ENCODE results near the gene ZNF592.

The ZNF592 gene

DNA sequence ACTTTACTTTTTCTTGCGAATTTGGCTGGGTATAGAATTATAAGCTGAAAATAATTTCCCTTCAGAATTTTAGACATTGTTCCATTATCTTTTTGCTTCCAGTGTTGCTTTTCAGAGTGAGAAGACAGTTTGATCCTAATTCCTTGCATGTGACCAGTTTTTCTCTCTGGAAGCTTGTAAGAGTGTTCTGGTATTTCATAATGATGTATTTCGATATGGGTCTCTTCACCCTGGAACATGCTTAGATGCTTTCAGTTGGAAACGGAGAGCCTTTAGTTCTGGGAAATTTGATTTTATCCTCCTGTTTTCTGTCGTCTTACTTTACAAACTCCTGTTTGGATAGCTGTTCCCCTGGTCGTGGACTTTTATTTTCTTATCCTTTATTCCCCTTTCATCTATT is 82.6 kb downstream of the ZNF592 start:
- Histone ChIP-seq H3K4me3 (no peak overlapping the region), H3K4me2 (no peak overlapping the region), H3K9ac (no peak overlapping the region), H3K4me1 (no peaks in the 10 kb centered on the region), H3K9me3 (no peaks in the 10 kb centered on the region), H3K27me3 (no peaks in the 10 kb centered on the region), H3K36me3 (no peaks in the 10 kb centered on the region), H3K27ac (no peak overlapping the region), H4K20me1 (no peaks in the 10 kb centered on the region)
- no peak for TF ChIP-seq Cebpa-rat (IDR thresholded peaks at IDR 0.05)

DNA sequence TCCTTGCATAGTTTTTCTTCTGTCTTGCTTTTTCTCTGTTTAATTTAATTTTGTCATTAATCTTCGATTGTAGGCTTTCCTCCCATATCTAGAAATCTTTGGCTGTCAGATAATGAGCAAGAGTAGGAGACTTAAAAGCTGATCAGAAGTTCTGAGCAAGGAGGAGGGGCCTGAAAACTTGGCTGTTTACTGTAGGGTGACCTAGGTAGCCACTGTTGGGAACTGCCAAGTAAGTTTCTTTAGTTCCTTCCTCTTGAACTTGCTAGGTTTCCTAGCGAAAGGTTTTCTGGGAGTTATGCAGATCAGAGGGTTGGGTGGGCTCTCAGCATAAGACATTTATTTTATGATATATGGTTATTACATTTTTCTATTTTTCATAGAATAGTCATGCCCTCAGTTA is 83.2 kb downstream of the ZNF592 start:
- Histone ChIP-seq H4K20me1 (no peaks in the 10 kb centered on the region), H3K4me3 (no peak overlapping the region), H3K36me3 (no peaks in the 10 kb centered on the region), H3K9me3 (no peaks in the 10 kb centered on the region), H3K27me3 (no peaks in the 10 kb centered on the region), H3K4me1 (no peaks in the 10 kb centered on the region), H3K27ac (no peak overlapping the region), H3K9ac (no peak overlapping the region), H3K4me2 (no peak overlapping the region)
- TF ChIP-seq Cebpa-rat (IDR thresholded peaks at IDR 0.05) = no peak

DNA sequence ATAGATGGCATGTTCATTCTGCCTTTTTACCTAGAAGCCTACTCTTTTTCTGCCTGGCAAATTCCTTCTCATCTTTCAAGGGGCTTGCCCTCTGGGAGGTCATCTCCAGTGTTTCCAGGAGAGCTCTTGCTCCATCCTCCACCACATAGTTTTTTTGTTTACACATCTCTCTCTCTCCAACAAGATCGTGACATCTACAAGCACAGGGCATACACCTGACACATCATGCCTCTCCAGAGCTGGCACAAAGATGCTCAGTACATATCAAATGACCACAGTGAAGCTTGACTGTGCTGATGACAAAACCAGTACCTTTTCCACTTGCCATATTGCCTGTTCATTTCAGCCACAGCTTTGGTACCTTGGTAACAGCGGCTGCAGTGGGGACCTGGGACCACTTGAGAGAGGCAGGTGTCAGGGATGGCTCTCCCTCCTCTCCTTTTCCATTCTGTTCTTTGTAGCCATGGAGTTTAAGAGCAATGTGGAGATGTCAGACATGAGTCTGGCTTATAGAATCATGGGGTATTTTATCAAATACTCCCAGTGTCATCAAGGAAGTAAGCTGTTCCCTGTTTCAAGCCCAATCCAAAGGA is 84.2 kb downstream of the ZNF592 start:
- H3K27me3 ChIP-seq = no peaks in the 10 kb centered on the region
- H3K36me3 ChIP-seq = no peaks in the 10 kb centered on the region
- no peak overlapping the region for H3K4me2 ChIP-seq
- no peak overlapping the region for H3K27ac ChIP-seq
- no peak for TF ChIP-seq Cebpa-rat (IDR thresholded peaks at IDR 0.05)
- H3K9me3 ChIP-seq = no peaks in the 10 kb centered on the region
- H3K4me3 ChIP-seq = no peak overlapping the region
- no peak overlapping the region for H3K9ac ChIP-seq
- no peaks in the 10 kb centered on the region for H4K20me1 ChIP-seq
- peaks cover 3% of the 10 kb centered on the region; the same call in 1 of the 2 replicates for H3K4me1 ChIP-seq

DNA sequence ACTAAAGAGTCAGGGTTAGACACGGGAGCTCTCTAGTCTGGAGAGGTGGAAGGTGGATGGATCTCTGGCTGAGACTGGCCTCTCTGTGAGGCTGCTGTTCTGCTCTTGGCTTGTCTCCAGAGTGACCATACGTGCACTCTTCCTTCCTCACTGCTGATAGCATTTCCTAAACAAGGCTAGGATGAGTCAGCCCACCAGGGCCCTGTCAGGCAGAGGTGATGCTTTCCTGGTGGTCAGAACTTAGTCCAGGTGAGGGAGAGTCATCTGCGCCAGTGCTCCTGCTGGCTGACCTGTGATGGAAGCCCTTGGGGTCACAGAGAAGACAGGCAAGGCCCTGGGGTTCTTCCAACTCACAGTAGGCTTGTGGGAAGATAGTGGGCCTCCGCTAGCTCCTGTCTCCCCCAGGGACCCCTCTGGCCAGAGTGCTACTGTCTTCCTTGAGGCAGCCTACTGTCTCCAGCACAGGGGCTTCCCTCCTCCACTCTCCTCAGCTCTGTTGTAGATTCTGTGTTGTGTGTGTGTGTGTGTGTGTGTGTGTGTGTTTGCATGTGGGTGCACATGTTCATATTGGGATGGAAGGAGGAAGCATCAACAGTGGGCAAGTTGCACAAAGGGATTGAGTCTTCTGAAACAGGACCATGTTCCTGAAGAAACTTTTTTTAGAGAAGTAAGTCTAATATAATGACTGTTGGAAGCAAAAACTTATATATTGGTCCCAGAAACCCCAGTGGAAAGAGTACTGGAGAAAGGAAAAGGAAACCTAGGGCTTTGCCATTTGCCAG is 85.2 kb downstream of the ZNF592 start:
- no peak overlapping the region for H3K4me2 ChIP-seq
- no peak overlapping the region for H3K4me3 ChIP-seq
- H4K20me1 ChIP-seq = no peaks in the 10 kb centered on the region
- no peak overlapping the region for H3K9ac ChIP-seq
- H3K9me3 ChIP-seq = no peaks in the 10 kb centered on the region
- no peak overlapping the region for H3K27ac ChIP-seq
- no peaks in the 10 kb centered on the region for H3K27me3 ChIP-seq
- H3K4me1 ChIP-seq = peaks cover 3% of the 10 kb centered on the region; the same call in 1 of the 2 replicates
- TF ChIP-seq Cebpa-rat (IDR thresholded peaks at IDR 0.05) = no peak
- H3K36me3 ChIP-seq = no peaks in the 10 kb centered on the region

DNA sequence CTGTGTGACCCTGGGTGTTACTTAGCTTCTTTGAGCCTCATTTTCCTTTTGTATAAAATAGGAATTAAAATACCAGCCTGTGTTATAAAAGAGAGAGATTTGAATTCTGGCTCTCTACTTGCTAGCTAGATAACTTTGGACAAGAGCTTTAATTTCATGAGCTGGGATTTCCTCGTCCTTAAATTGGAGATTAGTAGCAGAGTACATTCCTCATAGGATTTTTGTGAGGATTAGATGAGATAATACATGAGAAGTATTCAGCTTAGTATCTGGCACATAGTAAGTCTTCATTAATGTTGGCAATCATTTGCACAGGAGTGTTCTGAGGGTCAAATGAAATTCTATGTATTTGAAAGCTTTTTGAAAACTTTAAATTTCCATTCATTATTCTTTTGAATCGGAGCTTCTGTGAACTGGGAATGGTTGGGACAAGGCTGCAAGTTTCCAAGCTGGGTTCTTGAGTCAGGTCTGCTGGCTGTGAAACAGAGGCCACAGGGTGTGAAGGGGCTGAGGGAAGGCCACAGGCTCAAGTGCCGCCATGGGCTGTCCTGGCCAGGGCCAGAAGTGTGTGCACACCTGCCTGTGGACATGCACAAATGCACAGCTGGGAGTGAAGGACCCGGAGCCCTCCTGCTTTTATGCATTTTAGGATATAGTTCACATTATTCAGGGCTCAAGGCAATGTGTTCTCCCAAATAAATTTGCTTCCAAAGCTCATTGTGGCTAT is 86.0 kb downstream of the ZNF592 start:
- no peak for TF ChIP-seq Cebpa-rat (IDR thresholded peaks at IDR 0.05)
- H4K20me1 ChIP-seq = no peaks in the 10 kb centered on the region
- H3K36me3 ChIP-seq = no peaks in the 10 kb centered on the region
- no peak overlapping the region for H3K4me2 ChIP-seq
- H3K27ac ChIP-seq = no peak overlapping the region
- no peaks in the 10 kb centered on the region for H3K9me3 ChIP-seq
- H3K9ac ChIP-seq = no peak overlapping the region
- no peak overlapping the region for H3K4me3 ChIP-seq
- H3K4me1 ChIP-seq = peaks cover 9% of the 10 kb centered on the region; the same call in 1 of the 2 replicates
- no peaks in the 10 kb centered on the region for H3K27me3 ChIP-seq

DNA sequence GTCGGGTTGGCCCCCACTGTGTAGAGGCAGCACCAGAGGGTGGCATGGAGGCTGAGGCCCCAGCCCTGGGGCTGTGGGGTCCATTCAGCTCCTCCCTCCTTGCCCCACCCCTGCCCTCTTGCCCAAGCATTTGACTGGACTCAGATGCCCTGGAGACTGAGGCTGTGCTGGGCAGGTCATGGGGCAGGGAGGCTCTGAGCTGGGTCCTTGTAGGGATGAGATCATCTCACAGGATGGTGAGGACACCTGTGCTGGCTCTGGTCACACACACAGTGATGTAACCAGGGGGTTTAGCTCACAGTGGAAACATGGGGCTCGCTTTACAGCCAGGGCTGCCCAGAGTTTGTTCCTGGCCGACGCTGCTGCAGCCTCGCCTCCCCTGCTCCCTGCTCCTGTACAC is 86.6 kb downstream of the ZNF592 start:
- peaks cover 9% of the 10 kb centered on the region; the same call in 1 of the 2 replicates for H3K4me1 ChIP-seq
- no peaks in the 10 kb centered on the region for H4K20me1 ChIP-seq
- H3K36me3 ChIP-seq = no peaks in the 10 kb centered on the region
- H3K9ac ChIP-seq = no peak overlapping the region
- H3K9me3 ChIP-seq = no peaks in the 10 kb centered on the region
- no peak overlapping the region for H3K4me3 ChIP-seq
- H3K4me2 ChIP-seq = no peak overlapping the region
- no peak overlapping the region for H3K27ac ChIP-seq
- TF ChIP-seq Cebpa-rat (IDR thresholded peaks at IDR 0.05) = no peak
- no peaks in the 10 kb centered on the region for H3K27me3 ChIP-seq

DNA sequence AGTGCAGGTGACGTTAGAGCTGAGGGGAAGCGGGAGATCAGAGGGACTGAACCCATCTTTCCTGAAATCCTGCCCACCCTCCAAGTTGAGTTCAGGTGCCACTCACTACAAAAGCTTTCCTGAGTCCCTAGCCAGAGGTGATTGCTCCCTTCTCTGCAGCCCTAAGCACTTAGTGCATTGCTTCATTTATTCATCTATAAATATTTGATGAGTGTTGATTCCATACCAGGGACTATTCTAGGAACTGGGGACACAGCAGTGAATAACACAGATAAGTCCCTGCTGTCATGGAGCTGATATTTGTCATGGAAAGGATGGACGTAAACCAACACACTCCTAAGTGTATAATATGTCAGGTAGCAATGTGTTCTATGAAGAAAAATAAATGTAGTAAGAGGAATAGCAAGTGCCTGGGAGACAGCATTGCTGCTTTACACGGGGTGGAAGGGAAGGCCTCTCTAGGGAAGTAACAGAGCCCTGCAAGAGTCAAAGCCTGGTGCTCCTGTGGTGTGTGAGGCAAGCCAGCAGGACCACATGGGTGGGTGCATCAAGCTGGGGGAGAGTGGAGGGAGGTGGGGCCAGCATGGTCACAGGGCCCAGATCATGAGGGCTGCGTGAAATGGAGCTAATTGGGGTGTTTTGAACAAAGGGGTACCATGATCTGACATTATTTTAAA is 87.4 kb downstream of the ZNF592 start:
- Histone ChIP-seq H3K27ac (no peak overlapping the region), H3K4me3 (no peak overlapping the region), H3K9ac (no peak overlapping the region), H3K27me3 (no peaks in the 10 kb centered on the region), H3K9me3 (no peaks in the 10 kb centered on the region), H3K4me2 (no peak overlapping the region), H4K20me1 (no peaks in the 10 kb centered on the region), H3K4me1 (peaks cover 18% of the 10 kb centered on the region; the same call in 1 of the 2 replicates), H3K36me3 (no peaks in the 10 kb centered on the region)
- TF ChIP-seq Cebpa-rat (IDR thresholded peaks at IDR 0.05) = no peak

DNA sequence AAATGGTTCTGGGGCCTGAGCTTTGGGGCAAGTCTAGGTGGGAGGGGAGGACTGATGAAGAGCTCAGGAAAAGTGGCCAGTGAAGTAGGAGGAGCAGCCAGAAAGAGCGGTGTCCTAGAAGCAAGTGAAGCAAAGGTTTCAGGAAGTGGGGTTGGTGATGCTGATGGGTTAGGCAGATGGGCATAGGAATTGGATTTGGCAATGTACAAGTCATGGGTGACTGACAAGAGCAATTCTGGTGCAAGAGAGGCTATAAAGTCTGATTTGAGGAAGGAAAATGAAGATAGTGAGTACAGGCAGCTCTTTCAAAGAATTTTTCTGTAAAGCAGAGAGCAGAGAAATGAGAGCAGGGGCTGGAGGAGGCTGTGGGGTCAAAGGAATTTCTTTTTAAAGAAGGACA is 88.5 kb downstream of the ZNF592 start:
- Histone ChIP-seq H3K27ac (no peak overlapping the region), H3K9me3 (no peaks in the 10 kb centered on the region), H3K36me3 (no peaks in the 10 kb centered on the region), H3K27me3 (no peaks in the 10 kb centered on the region), H3K4me3 (no peak overlapping the region), H3K9ac (no peak overlapping the region), H3K4me2 (no peak overlapping the region), H3K4me1 (peaks cover 22% of the 10 kb centered on the region; the same call in 1 of the 2 replicates), H4K20me1 (no peaks in the 10 kb centered on the region)
- no peak for TF ChIP-seq Cebpa-rat (IDR thresholded peaks at IDR 0.05)

DNA sequence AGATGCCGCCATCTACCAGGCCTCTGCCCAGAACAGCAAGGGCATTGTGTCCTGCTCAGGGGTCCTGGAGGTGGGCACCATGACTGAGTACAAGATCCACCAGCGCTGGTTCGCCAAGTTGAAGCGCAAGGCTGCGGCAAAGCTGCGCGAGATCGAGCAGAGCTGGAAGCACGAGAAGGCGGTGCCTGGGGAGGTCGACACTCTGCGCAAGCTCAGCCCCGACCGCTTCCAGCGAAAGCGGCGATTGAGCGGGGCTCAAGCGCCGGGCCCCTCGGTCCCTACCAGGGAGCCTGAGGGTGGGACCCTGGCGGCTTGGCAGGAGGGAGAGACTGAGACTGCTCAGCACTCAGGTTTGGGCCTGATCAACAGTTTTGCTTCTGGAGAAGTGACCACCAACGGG is 91.3 kb downstream of the ZNF592 start:
- Histone ChIP-seq H3K4me2 (no peak overlapping the region), H3K27ac (no peak overlapping the region), H3K4me1 (peaks cover 22% of the 10 kb centered on the region; the same call in 1 of the 2 replicates), H3K9me3 (no peaks in the 10 kb centered on the region), H3K27me3 (no peaks in the 10 kb centered on the region), H4K20me1 (no peaks in the 10 kb centered on the region), H3K36me3 (no peaks in the 10 kb centered on the region), H3K4me3 (no peak overlapping the region), H3K9ac (no peak overlapping the region)
- TF ChIP-seq Cebpa-rat (IDR thresholded peaks at IDR 0.05) = no peak

All from BLaER1 (cell line).